CD4-positive, alpha-beta T cell treated with Interleukin-21 for 1 hour (primary cell): ENCODE measurements around the gene UBAP1.
"Not testable (repeated sequence)": the region's sequence is repeated elsewhere in the genome, so short reads cannot be mapped to it uniquely, and the experiment has no call there.

Source experiments
- DNase-seq: peaks from one replicate; pipeline ENCODE4 v3.0.0-alpha.2; 2020

The UBAP1 gene

DNA sequence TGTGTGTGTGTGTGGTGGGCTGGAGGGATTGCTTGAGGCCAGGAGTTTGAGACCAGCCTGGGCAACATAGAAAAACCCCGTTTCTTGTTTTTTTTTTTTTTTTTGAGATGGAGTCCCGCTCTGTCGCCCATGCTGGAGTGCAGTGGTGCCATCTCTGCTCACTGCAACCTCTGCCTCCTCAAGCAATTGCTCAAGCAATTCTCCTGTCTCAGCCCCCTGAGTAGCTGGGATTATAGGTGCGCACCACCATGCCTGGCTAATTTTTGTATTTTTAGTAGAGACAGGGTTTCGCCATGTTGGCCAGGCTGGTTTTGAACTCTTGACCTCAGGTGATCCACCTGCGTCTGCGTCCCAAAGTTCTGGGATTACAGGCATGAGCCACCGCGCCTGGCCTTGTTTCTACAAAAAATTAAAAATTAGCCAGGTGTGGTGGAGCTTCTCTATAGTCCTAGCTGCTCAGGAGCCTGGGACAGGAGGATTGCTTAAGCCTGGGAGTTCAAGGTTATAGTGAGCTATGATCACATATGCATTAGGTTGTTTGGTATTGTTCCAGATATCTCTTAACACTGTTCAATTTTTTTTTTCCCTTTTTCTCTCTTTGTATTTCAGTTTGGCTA, 47.4 kb downstream of the UBAP1 start:
- not testable (repeated sequence) for DNase-seq

- no peak for DNase-seq
Observed at GRCh38 chr9:34227445-34227844, 48.6 kb downstream of the UBAP1 start.

DNA sequence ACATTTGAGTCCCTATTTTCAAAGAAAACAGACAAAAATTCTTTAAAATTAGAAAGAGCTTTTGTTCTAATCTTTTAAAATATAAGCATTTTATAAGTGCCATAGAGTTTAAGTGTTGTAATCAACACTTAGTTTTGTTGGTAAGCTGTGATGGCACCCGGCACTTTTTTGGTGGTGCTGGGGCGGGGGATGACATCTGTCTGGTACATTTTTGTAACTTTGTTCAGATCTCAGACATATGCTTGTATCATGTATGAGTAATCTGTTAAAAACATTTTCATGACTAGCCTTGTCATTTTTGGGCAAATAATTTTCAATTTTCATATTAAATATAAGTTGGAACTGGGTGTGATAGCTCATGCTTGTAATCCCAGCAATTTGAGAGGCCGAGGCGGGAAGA, 51.7 kb downstream of the UBAP1 start:
- DNase-seq: no peak

DNA sequence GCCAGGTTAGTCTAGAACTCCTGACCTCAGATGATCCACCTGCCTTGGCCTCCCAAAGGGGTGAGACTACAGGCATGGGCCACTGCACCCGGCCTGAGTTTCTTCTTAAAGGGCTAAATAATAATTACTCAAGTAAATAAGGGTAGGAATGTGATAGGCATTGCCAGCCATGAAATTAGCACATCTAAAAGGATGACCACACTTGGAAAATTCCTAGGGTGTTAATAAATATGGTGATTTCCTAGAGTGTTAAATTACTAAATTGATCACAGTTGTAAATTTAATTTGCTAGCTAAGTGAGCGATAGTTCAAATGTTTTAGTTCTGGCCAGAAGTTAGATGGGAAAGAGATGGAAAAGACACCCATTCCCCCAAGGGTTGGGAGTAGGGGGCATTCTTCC, 53.4 kb downstream of the UBAP1 start:
- no peak for DNase-seq

DNA sequence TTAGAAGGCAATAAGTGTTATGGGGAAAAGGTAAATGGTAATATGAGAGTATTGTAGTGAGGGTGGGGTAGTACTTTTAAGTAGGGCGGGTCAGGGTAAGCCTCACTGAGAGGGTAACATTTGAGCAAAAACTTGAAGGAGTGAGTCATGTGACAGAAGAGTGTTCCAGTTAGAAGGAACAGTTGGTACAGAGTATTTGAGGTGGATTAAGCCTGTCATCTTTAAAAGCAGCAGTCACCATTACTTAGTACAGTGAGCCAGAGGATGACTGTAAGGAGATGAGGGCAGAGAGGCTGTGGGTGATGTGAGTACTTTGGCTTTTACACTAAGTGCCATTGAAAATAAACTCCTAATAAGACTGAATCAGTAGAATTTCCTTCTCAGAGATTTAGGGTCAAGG, 54.8 kb downstream of the UBAP1 start:
- DNase-seq: no peak

- no peak for DNase-seq
Observed at GRCh38 chr9:34237836-34238235, 59.0 kb downstream of the UBAP1 start.

DNA sequence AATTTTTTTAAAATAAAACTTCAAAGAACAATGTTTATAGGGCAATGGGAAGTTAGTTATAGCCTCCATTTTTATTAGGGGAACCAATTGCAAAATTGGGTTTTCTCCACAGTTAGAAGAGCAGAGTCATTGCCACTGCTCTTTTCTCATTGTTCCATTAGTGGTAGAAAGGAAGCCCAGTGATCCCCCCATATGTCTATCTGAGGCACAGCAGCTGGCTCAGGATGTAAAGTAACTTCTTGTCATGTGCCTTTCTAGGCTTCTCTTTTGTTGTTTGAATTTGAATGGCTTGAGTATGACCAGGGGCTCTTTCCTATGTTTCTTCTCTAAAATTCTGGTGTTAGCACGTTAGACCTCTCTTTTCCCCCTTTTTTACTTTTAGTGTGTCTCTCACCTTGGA, 61.2 kb downstream of the UBAP1 start:
- DNase-seq: no peak

GRCh38 chr9:34242830-34243229, 64.0 kb downstream of the UBAP1 start:
- DNase-seq: no peak

GRCh38 chr9:34245212-34245611, 66.4 kb downstream of the UBAP1 start:
- not testable (repeated sequence) for DNase-seq

DNA sequence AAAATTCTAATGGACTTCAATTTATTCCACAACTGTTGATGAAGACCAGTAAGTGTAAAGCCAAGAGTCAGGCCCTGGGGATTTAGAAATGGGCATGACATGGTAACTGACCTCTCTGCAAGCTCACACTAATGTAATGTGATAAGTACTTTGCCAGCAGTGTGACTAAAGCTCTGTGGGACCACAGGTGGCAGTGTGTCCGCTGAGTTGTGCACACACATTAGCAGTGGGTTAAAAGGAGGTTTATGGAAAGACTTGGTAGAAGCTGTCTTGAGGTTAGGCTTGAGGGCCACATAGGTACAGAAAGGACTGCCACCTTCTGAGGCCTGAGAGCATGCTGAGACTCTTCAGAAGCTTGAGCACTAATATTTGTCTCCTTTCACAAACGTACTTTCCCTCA, 67.6 kb downstream of the UBAP1 start:
- no peak for DNase-seq

DNA sequence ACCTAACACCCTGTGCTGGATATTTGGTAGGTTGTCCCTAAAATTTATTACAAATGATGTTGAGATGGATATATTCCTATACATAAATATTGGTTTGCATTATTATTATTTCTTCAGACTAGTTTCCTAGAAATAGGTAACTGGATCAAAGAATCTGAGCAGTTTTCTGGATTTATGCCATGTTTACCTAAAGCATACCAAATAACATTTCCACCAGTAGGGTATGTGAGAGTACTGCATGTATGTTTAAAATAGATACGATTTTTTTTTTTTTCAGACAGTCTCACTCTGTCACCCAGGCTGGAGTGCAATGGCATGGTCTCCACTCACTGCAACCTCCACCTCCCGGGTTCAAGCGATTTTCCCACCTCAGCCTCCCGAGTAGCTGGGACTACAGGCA, 68.9 kb downstream of the UBAP1 start:
- DNase-seq: not testable (repeated sequence)

DNA sequence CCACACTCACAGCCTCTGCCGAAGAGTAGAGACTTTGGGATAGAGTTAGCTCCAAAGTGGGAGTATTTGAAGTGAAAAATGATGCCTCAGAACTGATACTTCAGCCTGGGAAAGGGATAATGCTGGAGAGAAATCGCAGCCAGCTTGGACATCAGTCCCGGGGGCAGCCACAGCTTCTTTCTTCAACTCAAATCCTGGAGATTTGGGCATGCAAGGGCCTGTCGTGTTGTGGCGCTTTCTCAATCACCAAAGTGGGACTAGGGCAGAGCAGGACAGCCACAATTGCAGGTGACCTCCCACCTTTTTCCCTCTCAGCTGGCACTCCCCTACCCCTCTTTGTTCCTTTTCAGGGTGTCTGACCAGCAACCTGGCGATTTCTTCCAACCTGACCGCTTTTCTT, 70.4 kb downstream of the UBAP1 start:
- DNase-seq: no peak

GRCh38 chr9:34250721-34251120, 71.9 kb downstream of the UBAP1 start:
- no peak for DNase-seq

DNA sequence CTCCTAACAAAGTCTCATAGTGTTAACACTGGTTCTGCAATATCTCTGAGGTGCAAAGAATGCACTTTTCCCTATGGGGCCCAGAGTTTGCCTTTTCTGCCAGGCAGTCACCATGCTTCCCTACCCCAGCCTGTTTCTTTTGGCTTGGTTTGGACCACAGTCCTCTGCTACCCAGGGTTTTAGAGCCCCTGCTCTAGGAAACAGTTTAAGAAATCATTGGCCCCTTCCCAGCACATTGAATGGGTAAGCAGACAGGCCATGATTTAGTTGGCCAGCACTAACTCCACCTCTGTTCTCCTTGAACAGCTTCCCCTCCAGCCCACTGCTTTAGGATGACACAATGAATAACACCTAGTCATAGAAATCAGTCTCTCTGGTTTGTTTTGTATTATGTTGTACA, 73.2 kb downstream of the UBAP1 start:
- DNase-seq: no peak

DNA sequence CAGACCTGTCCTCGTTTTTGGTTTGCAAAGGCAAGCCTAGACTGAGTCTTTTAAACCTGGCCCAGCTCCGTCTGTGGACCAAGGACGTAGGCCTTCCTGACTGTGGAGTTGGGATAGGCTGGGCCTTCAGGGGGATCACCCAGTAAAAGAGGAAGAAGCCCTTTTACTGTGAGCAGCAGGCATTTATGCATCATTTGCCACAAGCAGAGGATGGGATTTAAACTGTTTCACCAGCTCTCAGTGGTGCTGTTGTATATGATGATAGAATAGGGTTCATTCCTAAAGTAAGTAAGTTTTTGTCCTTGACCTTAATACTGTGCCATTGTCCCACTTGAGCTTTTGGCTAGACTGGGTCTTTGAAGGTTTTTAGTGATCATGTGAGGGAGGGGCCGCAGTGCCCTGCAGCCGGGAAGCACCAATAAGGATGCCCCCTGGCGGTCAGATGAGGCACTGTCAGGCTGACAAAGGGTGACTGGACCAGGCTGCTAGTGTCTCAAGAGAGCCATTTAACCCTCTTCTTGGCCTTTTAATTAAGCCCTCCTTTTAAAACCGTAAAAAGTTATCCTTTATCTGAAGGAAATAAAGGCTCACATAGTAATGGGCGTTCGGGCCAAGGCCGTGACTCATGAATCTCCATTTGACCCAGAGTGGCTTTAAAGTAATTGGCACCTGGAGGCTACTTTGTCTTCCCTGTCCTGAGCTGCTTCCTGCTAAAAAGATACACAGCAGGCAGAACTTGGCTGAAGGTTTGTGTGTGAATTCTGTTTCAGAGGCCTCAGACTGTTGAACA, 74.0 kb downstream of the UBAP1 start:
- DNase-seq: peak; percentile 71

- DNase-seq: no peak
Observed at GRCh38 chr9:34253460-34253837, 74.6 kb downstream of the UBAP1 start.

DNA sequence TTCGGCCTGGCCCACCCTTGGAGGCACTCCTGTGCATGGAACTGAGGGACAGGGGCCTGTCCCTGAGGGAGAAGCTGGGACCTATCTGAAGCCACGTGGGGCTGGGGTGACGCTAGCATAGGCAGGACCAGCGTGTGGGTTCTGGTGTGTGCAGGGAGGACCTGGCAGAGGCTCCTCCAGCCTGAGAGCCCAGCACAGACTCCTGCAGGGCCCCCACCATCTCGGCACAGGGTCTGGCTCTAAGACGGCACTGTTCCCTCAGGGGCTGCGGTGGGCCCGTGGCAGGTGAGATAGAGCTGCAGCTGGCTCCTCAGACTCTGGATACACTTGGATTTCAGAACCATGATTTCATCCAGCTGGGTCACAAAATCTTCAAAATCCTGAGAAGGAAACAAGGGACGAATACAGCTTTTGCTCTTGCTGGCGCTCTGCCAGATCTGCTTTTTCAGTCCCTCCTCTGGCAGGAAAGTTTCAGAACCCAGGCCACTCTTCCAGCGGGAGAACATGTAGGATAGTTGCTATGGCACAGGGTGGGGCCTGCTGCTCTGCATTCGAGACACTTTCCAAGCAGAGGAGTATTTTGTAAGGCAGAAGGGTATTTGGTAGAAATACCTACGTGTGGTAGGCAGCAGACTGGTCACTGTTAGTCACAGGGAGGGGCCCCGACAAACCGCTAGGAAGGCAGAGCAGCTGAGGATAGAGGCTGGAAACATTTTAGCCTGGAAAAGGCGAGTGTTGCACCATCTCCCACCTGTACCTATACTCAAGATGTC, 75.5 kb downstream of the UBAP1 start:
- no peak for DNase-seq

- DNase-seq: no peak
Observed at GRCh38 chr9:34254966-34255825, 76.4 kb downstream of the UBAP1 start.

DNA sequence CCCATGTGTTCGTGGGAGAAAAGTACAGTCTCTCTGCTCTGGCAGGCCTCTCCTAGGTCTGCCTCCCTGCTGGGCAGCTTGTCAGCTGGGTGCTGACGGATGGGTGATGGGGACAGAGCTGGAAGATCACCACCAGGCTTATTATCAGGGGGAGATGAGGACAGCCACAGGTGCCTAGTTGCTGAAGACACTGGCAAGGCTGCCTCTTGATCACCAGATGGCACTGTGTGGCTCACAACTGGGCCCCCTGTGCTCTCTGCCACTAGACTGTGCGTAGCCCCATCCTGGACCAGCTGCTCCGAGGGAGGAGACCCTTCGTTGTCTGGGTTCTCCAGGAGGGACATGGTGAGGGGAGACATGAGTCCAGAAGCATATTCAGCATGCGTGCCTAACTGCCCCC, 77.3 kb downstream of the UBAP1 start:
- peak; percentile 8 for DNase-seq

DNA sequence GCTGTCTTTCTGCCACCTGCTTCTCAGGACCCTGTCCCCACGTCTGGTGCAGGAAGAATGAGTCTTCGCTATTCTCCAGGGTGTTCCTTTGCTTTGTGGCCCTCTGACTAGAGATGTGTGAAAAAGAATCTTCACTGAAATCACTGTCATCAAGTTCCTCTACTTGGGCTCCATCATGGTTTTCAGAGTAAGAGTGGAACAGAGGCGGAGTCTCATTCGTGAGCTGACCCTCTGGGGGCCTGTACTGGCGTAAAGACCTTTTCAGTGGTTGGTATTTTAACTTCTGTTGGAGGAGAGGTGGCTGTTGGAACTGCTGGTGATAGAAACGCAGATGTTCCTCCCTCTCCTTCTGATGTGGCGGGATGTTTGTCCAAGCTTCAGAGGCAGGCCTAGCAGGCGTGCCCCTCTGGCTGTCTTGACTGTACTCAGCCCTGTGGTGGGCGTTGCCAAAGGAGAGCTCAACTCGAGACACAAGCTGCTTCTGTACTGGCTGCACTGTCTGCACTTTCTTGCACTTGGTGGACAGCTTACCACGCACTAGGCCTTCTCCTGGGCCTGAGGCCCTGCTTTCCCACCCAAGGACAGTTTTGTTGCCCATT, 78.2 kb downstream of the UBAP1 start:
- no peak for DNase-seq

GRCh38 chr9:34259315-34259714, 80.5 kb downstream of the UBAP1 start:
- no peak for DNase-seq

DNA sequence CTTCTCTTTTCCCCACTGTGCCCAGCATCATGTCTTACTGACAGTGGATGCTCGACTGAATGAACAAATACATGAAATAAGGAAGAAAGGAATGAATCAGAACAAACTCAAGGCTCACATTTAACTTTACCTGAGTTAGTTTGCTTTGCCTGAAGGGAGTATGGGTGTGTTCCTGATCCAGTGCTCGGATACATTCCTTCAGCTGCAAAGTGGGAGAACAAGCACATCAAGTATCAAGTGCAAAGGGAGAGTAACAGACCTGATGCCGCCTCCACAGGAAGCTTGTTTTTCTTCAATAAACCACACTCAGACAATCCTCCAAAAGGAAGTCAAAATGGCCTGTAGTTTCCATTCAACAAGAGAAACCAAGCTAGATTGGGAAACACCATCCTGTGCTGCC, 84.1 kb downstream of the UBAP1 start:
- DNase-seq: no peak

- DNase-seq: no peak
Observed at GRCh38 chr9:34267660-34268059, 88.8 kb downstream of the UBAP1 start.
